ENCODE results near the gene USP7.

The USP7 gene

GRCh38 chr16:8924214-8924613 lies 39.5 kb downstream of the USP7 start:
- no peak overlapping the region for H3K27ac ChIP-seq
- TF ChIP-seq CTCF (IDR thresholded peaks at IDR 0.05), result no peak
- TF ChIP-seq ZFX (IDR thresholded peaks at IDR 0.05; ENCODE audit: borderline replicate concordance), result no peak

DNA sequence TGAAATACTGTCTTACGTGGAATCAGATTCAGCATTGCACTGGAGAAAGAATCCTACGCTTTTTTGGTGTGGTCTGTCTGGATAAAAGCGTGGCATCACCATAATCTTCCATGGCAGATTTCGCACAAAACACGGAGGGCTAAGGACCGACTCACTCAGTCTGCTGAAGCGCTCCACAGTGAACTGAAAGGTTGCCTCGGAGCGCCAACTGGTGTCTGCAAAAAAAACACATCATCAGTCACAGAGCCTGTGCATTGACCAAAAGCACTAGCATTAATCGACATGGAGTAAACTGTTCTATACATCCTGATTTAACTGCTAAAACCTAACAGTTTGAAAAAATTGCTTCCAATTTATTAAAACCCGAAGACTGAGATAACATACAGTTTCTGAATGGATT lies 40.5 kb downstream of the USP7 start:
- TF ChIP-seq CTCF (IDR thresholded peaks at IDR 0.05) (no peak), ZFX (IDR thresholded peaks at IDR 0.05; ENCODE audit: borderline replicate concordance) (no peak)
- H3K27ac ChIP-seq, result no peak overlapping the region

DNA sequence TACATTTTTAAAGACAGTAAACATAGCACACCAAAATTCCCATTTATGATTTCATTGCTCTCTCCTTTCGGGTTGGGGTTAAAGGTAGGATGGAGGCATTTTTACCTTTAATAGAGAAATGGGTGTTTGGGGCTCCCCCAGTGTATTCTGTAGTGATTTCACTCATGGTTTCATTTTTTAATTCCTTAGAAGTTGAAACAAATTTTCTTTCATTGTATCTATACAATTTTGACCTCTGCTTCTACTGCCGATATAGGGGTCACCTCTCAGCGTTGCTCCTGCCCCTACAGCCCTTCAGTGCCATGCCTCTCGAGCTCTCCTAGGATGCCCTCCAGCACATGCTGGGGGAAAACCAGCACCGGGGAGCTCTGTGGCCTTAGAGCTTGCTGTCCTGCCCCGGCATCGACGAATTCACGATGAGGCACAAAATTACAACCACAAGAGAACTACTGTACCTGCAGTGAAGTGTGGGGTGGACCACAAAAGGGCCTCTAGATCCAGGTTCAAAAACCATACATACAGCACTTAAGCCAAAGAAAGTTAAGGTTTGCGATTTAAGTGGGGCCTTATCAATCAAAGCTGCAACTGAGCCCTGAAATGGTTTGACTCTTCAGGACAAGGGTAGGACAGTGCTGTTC lies 42.2 kb downstream of the USP7 start:
- TF ChIP-seq ZFX (IDR thresholded peaks at IDR 0.05; ENCODE audit: borderline replicate concordance) (no peak), CTCF (IDR thresholded peaks at IDR 0.05) (no peak)
- no peak overlapping the region; the same call in 1 of the 2 replicates for H3K27ac ChIP-seq

DNA sequence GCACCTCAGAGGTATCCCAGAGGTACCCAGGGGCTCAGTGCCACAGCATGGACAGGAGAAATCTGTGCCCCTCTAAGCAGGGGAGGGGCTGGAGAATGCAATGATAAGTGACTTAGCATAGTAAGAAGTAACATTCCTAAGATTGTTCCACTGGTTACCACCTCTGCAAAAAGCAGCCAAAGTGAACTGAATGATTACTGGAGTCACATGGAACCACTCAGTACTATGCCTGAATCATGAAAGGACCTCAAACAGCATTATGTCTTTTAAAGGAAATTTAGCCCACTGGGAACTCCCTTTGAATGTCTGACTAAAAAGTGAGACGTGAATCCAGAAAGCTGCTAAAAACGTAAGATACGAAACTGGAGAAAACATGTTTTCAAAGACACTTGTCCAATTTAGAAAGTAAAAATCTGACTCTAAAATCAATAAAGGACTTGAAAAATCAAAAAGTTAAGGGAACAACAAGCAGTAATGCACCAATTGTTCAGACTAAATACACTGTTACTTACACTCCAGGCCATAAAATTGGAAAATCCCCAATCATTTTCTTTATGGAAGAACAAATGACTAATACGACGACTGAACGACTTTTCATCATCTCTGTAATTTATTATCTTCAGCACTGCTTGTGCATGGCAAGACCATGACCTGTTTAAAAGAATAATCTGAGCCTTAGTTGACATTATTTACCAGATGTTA lies 42.9 kb downstream of the USP7 start:
- no peak overlapping the region for H3K27ac ChIP-seq
- TF ChIP-seq ZFX (IDR thresholded peaks at IDR 0.05; ENCODE audit: borderline replicate concordance) (no peak), CTCF (IDR thresholded peaks at IDR 0.05) (no peak)

DNA sequence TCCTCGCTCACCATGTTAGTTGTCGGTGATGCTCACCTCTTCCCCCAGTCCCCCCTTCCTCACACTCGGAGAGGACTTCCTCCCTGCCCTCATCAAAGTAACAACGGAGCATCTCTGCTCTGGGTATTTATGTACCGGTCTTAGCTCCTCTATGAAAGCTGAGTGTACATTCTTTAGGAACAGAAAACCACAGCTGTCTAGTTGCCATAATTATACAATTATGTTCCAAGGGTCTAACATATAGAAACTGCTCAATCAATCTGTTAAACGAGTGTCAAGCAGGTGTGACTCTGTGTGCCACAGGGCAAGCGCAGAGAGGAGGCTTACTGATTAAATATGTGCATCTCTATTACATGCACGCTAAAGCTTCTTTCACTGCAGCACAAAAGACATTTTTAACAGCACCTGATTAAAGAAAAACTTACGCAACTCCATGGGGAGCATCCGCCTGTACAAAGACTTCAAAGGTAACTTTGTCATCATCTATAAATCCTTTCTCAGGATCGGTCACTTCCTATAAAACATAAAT lies 43.7 kb downstream of the USP7 start:
- no peak for TF ChIP-seq ZFX (IDR thresholded peaks at IDR 0.05; ENCODE audit: borderline replicate concordance)
- no peak for TF ChIP-seq CTCF (IDR thresholded peaks at IDR 0.05)
- H3K27ac ChIP-seq, result no peak overlapping the region

DNA sequence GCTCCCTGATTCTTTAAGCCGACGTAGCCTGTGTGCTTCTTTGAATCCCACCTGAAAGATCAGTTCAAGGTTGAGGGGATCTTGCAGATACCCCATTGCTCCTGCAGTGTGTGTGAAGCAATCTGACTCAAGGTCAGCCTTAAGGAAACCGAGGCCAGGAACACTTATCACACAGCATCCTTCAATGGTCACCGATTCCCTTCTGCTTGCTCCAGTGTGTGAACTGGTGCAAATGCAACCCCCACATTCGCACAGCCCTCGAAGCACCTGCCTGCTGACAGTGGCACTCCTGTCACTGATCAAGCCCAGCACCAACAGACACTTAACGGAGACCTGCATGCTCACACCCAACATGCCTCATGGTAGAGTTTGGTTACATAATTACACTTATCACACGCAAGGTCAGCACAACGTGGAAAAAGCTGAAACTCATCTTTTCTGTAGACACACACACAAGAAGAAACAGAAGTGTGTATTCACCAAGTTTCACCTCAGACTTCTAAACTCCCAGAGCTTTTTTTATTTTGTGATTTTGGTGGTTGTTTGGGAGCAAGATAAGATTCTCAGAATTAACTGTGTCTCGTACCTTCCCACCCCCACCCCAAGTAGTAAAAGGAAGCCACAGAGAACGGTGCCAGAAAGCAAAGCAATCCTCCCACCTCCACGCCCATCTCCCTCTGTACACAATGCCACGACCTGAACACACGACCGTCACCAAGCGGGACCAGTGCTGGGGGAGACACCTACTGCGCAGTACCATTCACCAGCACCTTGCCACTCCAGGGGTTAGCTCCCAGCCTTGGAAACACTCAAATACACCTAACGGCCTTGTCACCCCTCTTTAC lies 44.4 kb downstream of the USP7 start:
- no peak overlapping the region for H3K27ac ChIP-seq
- TF ChIP-seq CTCF (IDR thresholded peaks at IDR 0.05), result no peak
- TF ChIP-seq ZFX (IDR thresholded peaks at IDR 0.05; ENCODE audit: borderline replicate concordance), result no peak

DNA sequence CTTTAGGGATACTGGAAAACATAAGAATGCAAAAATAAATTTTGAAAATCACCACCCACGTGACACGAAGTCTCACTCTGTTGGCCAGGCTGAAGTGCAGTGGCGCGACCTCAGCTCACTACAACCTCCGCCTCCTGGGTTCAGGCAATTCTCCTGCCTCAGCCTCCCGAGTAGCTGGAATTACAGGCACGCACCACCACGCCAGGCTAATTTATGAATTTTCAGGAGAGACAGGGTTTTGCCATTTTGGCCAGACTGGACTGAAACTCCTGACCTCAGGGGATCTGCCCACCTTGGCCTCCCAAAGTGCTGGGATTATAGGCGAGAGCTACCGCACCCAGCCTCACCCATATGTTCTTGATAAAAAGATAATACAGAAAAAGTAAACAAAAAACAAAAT lies 46.4 kb downstream of the USP7 start:
- H3K27ac ChIP-seq, result peak overlapping the region; percentile 66; the same call in 1 of the 2 replicates

Measured in 22Rv1 (cell line).